HEK293T (cell line): ENCODE results near the gene MAU2.

Source experiments
- ELF4 ChIP-seq: fragments of 450-650 bp; IDR thresholded peaks from 2 replicates; pipeline ENCODE4 v1.6.1; 2017; ENCODE audit warnings: antibody characterized with exemption
- FOXK2 ChIP-seq: fragments of 450-650 bp; IDR thresholded peaks from 2 replicates; pipeline ENCODE4 v1.6.1; 2016; ENCODE audit warnings: mild to moderate bottlenecking
- LEF1 ChIP-seq: fragments of 450-650 bp; IDR thresholded peaks from 2 replicates; pipeline ENCODE4 v1.6.1; 2017; ENCODE audit warnings: mild to moderate bottlenecking, borderline replicate concordance
- NFRKB ChIP-seq: fragments of 450-650 bp; IDR thresholded peaks from 2 replicates; pipeline ENCODE4 v1.6.1; 2016; ENCODE audit warnings: mild to moderate bottlenecking, moderate library complexity
- SUZ12 ChIP-seq: fragments of 450-650 bp; IDR thresholded peaks from 2 replicates; pipeline ENCODE4 v1.6.1; 2016; ENCODE audit warnings: mild to moderate bottlenecking

- no peak for TF ChIP-seq FOXK2
- TF ChIP-seq SUZ12: no peak
- TF ChIP-seq LEF1: no peak
- no peak for TF ChIP-seq ELF4
- TF ChIP-seq NFRKB: no peak
Measured at GRCh38 chr19:19382118-19382517, 61.5 kb downstream of the MAU2 start.
